D721Med (cell line): Measurements from ENCODE around the gene DCD.

Experiments used
- DNase-seq: peaks from one replicate; pipeline ENCODE4 v3.0.0; 2011; ENCODE audit warnings: low spot score; ENCODE audit not compliant: insufficient read length
- FAIRE-seq: peaks from 2 replicates; lab custom pipeline; 2011; peaks lifted over from hg19 to GRCh38; lab: Jason Lieb, UNC
- TF ChIP-seq, protein P1 (sequence below): IDR thresholded peaks from 2 replicates; pipeline ENCODE4 v1.5.1; 2012; ENCODE audit warnings: mild to moderate bottlenecking, control low read depth; ENCODE audit not compliant: insufficient read depth; ENCODE audit errors: missing control alignments

Gene DCD

DNA sequence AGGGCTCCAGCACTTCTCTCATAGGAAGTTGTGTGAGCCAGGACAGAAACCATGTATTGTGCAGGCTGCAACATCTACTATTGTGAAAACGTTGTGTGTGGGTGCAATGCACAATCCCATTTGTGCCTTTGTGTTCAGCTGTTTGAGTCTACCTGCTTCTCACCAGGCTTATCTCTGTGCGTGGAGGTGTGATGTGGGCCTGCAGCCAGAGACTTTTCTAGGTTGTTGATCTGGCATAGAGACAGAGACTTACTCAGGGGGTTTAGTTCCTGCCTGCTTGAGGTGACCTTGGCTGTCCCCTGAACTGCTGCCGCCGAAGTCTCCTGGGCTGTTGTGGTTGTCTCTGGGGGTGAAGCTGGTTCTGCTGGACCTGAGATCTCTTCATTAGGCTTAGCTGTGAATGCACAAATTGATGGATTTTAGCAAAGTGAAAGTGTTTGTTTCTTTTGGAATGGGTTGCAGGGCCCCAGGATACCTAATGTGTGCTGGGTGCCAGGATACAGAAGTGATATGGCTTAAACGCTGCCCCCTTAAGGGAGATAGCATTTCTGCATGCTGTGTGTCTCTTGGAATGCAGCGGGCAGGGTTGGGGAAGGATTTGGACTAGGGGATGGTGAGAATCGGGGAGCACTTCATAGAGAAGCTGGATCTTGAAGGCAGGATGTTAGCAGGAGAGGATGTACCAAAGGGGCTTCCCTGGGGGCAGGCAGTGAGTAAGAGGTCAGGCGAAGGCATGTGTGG is 16.0 kb downstream of the DCD start:
- FAIRE-seq (no peak), DNase-seq (no peak)
- TF ChIP-seq, protein P1, sequence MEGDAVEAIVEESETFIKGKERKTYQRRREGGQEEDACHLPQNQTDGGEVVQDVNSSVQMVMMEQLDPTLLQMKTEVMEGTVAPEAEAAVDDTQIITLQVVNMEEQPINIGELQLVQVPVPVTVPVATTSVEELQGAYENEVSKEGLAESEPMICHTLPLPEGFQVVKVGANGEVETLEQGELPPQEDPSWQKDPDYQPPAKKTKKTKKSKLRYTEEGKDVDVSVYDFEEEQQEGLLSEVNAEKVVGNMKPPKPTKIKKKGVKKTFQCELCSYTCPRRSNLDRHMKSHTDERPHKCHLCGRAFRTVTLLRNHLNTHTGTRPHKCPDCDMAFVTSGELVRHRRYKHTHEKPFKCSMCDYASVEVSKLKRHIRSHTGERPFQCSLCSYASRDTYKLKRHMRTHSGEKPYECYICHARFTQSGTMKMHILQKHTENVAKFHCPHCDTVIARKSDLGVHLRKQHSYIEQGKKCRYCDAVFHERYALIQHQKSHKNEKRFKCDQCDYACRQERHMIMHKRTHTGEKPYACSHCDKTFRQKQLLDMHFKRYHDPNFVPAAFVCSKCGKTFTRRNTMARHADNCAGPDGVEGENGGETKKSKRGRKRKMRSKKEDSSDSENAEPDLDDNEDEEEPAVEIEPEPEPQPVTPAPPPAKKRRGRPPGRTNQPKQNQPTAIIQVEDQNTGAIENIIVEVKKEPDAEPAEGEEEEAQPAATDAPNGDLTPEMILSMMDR: no peak

DNA sequence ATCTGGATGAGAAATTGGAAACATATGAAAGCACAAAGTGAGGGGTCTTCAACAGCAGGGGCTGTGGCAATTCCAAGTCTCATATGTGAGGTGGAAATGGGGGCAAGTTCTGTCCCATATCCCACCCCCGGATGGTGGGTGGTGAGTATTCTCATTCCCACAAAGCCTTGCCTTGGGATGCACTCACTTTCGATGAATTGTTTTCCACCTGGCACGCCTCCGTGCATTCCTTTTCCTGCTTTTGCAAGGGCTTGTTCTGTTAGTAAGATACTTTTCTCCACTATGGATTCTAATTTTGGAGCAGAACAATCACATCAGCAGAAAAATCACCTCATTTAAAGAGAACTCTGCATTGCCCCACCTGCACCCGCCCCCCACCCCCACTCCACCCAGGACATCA is 16.6 kb downstream of the DCD start:
- DNase-seq (no peak), FAIRE-seq (no peak)

DNA sequence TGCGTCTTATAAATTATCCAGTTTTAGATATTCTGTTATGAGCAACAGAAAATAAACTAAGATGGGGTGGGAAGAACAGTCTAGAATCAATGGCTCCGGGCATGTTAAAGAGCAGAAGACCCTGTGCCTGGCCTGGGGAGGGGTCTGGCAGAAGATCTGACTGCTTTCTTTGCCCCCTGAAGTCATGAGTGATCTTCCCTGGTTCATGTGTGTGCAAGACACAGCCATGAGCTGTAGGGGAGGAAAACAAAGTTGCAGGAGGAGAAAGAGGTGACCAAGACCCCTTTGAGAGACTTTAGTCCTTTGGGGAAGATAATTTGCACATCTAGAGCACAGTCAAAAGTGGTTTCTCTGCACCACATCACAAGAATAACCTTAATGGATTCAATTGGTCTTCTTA is 18.2 kb downstream of the DCD start:
- TF ChIP-seq, protein P1: no peak
- no peak for FAIRE-seq
- DNase-seq: no peak

More for the DNA sequence above, 16.6 kb downstream of the DCD start:
- TF ChIP-seq, protein P1: no peak

DNA sequence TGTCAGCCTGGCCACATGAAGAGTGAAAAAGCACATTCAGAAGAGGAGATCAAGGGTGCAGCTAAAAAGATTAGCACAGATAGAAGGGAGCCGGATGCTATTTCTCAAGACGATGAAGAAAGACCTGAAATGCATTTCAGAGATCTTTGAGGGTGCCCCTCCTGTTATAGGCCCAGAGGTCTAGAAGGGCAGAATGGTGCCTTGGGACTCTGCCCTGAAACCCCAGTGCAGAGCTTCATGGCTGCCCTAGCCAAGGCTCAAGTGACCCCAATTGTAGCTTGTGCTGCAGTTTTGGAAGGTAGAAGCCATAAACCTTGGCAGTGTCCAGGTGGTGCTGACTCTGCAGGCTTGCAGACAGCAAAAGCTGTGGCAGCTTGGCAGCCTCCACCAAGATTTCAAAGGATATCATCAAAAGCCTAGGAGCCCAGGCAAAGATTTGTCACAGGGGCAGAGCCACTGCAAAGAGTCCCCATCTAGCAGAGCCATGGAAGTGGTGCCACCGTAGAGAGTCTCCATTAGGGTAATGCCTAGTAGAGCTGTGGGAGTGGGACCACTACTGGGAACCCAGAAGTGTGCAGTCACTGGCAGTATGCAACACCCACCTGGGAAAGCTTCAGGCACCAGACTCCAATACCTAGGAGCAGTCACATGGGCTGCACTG is 19.8 kb downstream of the DCD start:
- DNase-seq: no peak
- no peak for FAIRE-seq
- TF ChIP-seq, protein P1: no peak

DNA sequence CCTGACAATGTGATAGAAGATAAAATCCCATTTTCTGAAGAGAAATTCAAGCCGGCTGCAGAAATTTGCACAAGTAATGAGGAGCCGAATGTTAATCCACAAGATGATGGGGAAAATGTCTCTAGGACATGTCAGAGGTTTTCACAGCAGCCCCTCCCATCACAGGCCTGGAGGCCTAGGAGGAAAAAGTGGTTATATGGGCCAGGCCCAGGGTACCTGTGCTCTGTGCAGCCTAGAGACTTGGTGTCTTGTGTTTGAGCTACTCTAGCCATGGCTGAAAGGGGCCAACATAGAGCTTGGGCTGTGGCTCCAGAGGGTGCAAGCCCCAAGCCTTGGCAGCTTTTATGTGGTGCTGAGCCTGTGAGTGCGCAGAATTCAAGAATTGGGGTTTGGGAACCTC is 20.9 kb downstream of the DCD start:
- TF ChIP-seq, protein P1: no peak
- FAIRE-seq (no peak), DNase-seq (no peak)

DNA sequence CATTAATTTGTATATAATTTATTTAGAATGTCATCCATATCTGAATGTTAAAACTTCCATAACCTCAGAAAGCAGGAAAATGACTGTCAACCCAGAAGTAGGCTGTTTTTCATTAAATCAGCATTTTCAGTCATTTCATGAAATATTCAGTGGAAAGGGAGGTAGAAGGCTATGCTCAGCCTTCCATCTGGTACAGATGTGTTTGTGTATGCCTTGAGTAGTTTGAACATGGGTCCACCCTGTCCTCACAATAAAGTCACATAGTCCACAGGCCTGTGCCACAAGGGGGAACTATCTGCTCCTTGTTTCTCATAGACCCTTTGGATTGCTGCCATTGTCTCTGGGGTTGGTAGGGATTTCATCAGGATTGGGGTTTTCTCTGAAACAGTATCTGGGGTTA is 22.6 kb downstream of the DCD start:
- no peak for DNase-seq
- TF ChIP-seq, protein P1: no peak
- FAIRE-seq: no peak
